Adrenal gland (tissue), 5 donors: Measurements from ENCODE around the gene XPNPEP2.

Source experiments
- POLR2A ChIP-seq, 2 donors: fragments of 450-650 bp; IDR thresholded peaks; one replicate each; pipeline ENCODE4 v1.6.1; 2017; ENCODE audit warnings: antibody characterized with exemption in 2 of 2, mild to moderate bottlenecking in 2 of 2, moderate library complexity in 1 of 2
- TF ChIP-seq, protein P1 (sequence below), 6 experiments: fragments of 450-650 bp in 4 of 6; fragments of 200-600 bp in 2 of 6; sonication (generic) in 1 of 6; IDR thresholded peaks; 1 replicate in 5 of 6; 2 replicates in 1 of 6; pipeline versions ENCODE4 v1.5.1 to v1.8.0; 2016 to 2021; ENCODE audit warnings: antibody characterized with exemption in 6 of 6, mild to moderate bottlenecking in 2 of 6, moderate library complexity in 1 of 6
- donor health status: DM: no; HTN: no; CAD: no.

DNA sequence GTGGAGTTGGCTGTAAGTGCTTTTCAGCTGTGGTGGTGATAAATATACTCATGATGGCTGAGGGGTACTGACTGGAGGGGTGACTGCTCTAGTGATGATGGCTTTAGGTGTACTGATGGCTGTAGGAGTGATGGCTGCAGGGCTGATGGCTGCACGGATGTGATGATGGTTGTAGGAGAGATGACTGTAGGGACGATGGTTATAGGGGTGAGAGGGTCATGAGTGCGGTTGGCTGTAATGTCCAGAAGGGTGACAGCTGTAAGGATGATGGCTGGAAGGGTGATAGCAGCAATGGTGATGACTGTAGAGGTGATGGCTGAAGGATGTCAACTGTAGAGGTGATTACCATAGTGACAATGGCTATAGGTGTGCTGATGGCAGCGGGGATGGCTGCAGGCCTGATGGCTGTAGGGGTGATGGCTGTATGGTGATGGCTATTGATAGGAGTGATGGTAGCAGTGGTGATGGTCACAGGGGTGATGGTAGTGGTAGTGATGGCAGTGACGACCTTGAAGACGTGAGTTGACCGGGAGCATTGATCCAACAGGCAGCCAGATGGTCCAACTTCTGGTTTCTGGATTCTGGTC lies 40.4 kb downstream of the XPNPEP2 start:
- TF ChIP-seq, protein P1, sequence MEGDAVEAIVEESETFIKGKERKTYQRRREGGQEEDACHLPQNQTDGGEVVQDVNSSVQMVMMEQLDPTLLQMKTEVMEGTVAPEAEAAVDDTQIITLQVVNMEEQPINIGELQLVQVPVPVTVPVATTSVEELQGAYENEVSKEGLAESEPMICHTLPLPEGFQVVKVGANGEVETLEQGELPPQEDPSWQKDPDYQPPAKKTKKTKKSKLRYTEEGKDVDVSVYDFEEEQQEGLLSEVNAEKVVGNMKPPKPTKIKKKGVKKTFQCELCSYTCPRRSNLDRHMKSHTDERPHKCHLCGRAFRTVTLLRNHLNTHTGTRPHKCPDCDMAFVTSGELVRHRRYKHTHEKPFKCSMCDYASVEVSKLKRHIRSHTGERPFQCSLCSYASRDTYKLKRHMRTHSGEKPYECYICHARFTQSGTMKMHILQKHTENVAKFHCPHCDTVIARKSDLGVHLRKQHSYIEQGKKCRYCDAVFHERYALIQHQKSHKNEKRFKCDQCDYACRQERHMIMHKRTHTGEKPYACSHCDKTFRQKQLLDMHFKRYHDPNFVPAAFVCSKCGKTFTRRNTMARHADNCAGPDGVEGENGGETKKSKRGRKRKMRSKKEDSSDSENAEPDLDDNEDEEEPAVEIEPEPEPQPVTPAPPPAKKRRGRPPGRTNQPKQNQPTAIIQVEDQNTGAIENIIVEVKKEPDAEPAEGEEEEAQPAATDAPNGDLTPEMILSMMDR (IDR thresholded peaks at IDR 0.05): no peak
- TF ChIP-seq POLR2A (IDR thresholded peaks at IDR 0.05): no peak
